ENCODE data around the gene TRA2A. TPM values are rescaled to one million over a fixed set of nuclear protein-coding genes. Genes with fewer than 3 reads are reported as not detected.

The TRA2A gene
- total RNA-seq, 1 donor from 2014 or later, result 107 TPM

DNA sequence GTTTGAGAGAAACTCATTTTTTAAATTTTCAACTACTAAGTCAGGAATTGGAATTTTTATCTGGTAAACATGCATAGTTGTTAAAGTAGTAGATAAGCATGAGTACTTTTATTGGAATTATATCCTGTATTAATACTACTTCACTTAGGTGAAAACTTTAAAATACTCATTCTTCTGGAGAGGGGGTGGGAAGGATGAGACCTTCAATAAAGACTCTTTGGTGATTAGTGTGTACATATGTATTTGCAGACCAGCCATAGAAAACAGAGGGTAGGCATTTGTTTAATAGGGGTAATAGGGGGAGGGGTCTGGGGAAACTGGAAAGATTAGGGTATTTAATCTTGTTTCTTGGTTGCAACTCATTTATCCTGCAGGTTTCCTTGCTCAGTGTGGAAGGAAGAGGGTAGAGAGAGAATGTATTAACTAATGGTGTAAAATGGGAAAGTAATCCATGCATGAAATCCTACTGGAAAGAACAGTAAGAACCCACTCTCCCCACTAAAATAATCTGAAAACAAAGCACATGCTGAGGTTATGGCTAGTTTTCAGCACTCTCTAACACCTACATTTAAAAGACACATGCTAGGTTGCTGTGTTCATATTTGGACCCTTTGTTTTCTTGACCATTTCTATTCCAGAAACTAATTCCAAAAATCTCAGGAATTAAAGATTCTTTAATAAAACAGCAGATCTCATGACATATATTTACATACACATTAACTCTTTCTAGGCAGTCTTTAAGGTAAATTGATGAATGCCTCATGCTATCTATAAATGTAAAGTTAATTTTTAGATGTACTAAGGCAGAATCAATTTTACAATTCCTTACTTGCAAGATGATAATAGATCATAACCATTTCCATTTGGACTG, 55.3 kb downstream of the TRA2A start:
- TF ChIP-seq, protein P1, sequence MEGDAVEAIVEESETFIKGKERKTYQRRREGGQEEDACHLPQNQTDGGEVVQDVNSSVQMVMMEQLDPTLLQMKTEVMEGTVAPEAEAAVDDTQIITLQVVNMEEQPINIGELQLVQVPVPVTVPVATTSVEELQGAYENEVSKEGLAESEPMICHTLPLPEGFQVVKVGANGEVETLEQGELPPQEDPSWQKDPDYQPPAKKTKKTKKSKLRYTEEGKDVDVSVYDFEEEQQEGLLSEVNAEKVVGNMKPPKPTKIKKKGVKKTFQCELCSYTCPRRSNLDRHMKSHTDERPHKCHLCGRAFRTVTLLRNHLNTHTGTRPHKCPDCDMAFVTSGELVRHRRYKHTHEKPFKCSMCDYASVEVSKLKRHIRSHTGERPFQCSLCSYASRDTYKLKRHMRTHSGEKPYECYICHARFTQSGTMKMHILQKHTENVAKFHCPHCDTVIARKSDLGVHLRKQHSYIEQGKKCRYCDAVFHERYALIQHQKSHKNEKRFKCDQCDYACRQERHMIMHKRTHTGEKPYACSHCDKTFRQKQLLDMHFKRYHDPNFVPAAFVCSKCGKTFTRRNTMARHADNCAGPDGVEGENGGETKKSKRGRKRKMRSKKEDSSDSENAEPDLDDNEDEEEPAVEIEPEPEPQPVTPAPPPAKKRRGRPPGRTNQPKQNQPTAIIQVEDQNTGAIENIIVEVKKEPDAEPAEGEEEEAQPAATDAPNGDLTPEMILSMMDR (IDR thresholded peaks at IDR 0.05; ENCODE audit: unreplicated experiment), result no peak
- no peak for DNase-seq (ENCODE audit: low spot score)
- peaks cover 2% of the 10 kb centered on the region for H3K36me3 Mint-ChIP-seq (ENCODE audit: low read depth, unreplicated experiment)
- peaks cover 25% of the 10 kb centered on the region for H3K4me1 Mint-ChIP-seq (ENCODE audit: unreplicated experiment)
- peaks cover 10% of the 10 kb centered on the region for H3K27me3 Mint-ChIP-seq (ENCODE audit: unreplicated experiment)
- no peaks in the 10 kb centered on the region for H3K9me3 Mint-ChIP-seq (ENCODE audit: unreplicated experiment)
- peak overlapping the region; percentile 54 for H3K27ac Mint-ChIP-seq (ENCODE audit: unreplicated experiment)
- H3K4me3 Mint-ChIP-seq (ENCODE audit: unreplicated experiment), result peak overlapping the region; percentile 49

DNA sequence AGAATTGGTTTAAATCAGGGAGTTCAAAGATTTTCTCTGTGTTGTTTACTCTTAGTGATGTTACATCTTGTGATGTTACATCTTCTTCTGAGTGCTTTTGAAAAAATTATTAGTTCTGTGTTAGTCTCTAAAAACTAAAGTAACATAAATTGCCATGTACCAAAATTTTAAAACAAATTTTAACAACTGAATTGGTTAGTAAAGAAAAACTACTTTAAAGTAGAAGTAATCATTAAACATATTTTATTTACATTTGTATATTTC, 56.3 kb downstream of the TRA2A start:
- Mint-ChIP-seq H3K9me3 (ENCODE audit: unreplicated experiment) (no peaks in the 10 kb centered on the region), H3K4me3 (ENCODE audit: unreplicated experiment) (peak overlapping the region; percentile 97), H3K4me1 (ENCODE audit: unreplicated experiment) (peaks cover 24% of the 10 kb centered on the region), H3K27ac (ENCODE audit: unreplicated experiment) (peak overlapping the region; percentile 84), H3K36me3 (ENCODE audit: low read depth, unreplicated experiment) (peaks cover 5% of the 10 kb centered on the region), H3K27me3 (ENCODE audit: unreplicated experiment) (peaks cover 16% of the 10 kb centered on the region)
- TF ChIP-seq, protein P1 (IDR thresholded peaks at IDR 0.05; ENCODE audit: unreplicated experiment), result no peak
- no peak for DNase-seq (ENCODE audit: low spot score)

DNA sequence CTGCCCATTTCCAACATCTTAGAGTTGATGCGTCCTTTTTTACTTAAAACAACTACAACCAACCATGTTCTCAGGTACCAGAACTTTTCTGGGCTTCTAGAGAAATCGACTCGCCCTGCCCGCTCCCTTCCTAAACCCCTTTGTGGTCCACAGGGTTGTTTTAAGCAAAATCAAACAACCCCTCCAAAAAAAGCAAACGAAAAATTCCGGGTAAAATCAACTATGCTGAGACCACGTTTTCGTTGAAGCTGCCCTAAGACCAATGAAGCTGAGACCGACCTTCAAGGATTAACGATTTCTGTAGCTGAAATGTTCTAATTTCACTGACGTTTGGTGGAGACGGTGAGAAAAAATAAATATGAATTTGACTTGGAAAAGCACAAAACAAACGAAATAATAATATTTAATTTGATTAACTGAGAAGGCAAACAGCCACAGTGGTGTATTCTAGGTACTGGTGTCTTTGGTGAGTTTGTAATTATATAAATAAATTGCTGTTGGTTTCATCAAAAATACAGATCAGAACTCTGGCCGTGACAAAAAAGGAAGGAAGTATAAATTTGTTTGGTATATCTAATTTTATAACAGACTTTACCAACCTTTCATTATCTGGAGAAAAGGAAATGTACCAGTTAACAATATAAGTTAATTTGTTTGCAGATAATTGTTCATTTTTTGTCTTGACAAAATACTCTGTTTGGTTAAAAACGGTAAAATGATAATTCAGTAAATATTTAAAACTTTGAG, 56.8 kb downstream of the TRA2A start:
- Mint-ChIP-seq H3K4me1 (ENCODE audit: unreplicated experiment) (peaks cover 27% of the 10 kb centered on the region), H3K27ac (ENCODE audit: unreplicated experiment) (peak overlapping the region; percentile 84), H3K36me3 (ENCODE audit: low read depth, unreplicated experiment) (peaks cover 5% of the 10 kb centered on the region), H3K4me3 (ENCODE audit: unreplicated experiment) (peak overlapping the region; percentile 97), H3K9me3 (ENCODE audit: unreplicated experiment) (no peaks in the 10 kb centered on the region), H3K27me3 (ENCODE audit: unreplicated experiment) (peaks cover 19% of the 10 kb centered on the region)
- TF ChIP-seq, protein P1 (IDR thresholded peaks at IDR 0.05; ENCODE audit: unreplicated experiment), result no peak
- no peak for DNase-seq (ENCODE audit: low spot score)

DNA sequence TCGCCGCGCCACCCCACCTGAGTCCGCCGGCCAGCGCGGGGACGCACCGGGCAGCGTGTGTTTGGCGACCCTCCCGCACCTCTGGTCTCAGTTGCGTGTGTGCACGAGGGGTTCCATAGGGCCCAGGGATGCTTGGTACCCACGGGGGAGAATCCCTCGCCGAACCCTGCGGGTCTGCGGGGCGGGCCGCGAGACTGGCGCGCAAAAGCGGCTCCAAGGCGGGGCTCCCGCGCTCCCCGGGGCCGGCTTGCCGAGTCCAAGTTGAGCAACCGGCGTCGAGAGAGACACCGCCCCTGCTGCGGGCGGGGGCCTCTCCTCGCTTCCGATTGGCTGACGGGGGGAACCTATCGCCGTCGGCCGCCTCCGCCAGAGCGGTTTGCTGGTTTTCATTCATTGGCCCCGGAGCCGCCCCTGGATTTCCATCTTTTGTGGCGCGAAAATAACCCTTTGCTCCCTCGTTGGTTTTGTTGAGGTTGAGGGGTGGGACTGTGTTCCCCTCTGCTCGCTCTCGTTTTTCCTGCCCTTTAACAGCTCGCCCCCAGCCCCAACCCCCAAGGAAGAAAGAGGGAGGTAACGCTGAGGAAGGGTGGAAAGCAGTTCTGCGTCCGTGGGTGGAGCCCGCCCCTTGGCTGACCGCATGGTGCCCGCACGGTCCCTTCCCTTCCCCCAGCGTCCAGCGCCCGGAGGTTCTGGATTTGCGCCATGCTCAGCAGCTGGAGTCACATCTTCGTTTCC, 57.5 kb downstream of the TRA2A start:
- Mint-ChIP-seq H3K27me3 (ENCODE audit: unreplicated experiment) (peaks cover 19% of the 10 kb centered on the region), H3K36me3 (ENCODE audit: low read depth, unreplicated experiment) (peaks cover 5% of the 10 kb centered on the region), H3K4me1 (ENCODE audit: unreplicated experiment) (peaks cover 28% of the 10 kb centered on the region), H3K4me3 (ENCODE audit: unreplicated experiment) (peak overlapping the region; percentile 97), H3K9me3 (ENCODE audit: unreplicated experiment) (no peaks in the 10 kb centered on the region), H3K27ac (ENCODE audit: unreplicated experiment) (peak overlapping the region; percentile 84)
- TF ChIP-seq, protein P1 (IDR thresholded peaks at IDR 0.05; ENCODE audit: unreplicated experiment), result no peak
- peak; percentile 95 for DNase-seq (ENCODE audit: low spot score)
